Spleen (tissue), 3 donors: ENCODE measurements around the gene LIMS3.
"Not testable (repeated sequence)": the region's sequence is repeated elsewhere in the genome, so short reads cannot be mapped to it uniquely, and the experiment has no call there.

ENCODE experiments used
- POLR2A ChIP-seq, 3 donors: fragments of 450-650 bp; IDR thresholded peaks; one replicate each; pipeline ENCODE4 v1.5.1; 2017; ENCODE audit warnings: antibody characterized with exemption in 3 of 3, mild to moderate bottlenecking in 1 of 3
- POLR2AphosphoS5 ChIP-seq, 3 donors: sonication (generic); formaldehyde crosslinking; IDR thresholded peaks; one replicate each; pipeline ENCODE4 v1.5.1; 2017; ENCODE audit warnings: antibody characterized with exemption in 3 of 3

DNA sequence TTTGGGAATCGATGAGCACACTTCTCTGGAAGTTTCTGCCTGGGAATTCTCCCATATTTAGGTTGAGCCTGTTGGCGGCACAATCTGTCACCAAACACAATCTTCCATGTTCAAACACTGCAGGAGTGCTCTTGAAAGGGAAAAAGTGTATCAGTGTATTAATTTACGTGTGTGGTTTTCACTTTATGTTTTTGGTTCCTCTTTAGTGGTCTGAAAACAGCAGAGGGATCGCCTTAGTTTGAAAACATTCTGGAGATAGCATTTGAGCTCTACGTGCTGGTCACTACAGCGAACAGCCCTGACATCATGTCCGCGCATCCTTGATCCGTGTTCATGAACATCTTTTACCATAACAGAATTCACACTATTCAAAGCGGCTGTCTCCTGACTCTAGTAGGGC is 73.2 kb downstream of the LIMS3 start:
- TF ChIP-seq POLR2AphosphoS5, POLR2A (IDR thresholded peaks at IDR 0.05): not testable (repeated sequence)
